B cell (primary cell): ENCODE measurements around the gene ZBTB16. TPM values are rescaled to one million over a fixed set of nuclear protein-coding genes. Genes with fewer than 3 reads are reported as not detected.

ENCODE experiments used
- ATAC-seq: fragments of 200-7000 bp; cut with Tn5 transposase; one replicate; pipeline ENCODE4 v1.10.0; 2021; ENCODE audit warnings: low read depth, mild to moderate bottlenecking, moderate number of reproducible peaks, moderate library complexity
- CTCF ChIA-PET: fragments of 350-600 bp; sonication (Branson Sonifier 250); formaldehyde crosslinking; loops from one replicate; lab custom pipeline; 2021; ENCODE audit warnings: antibody characterized with exemption, inconsistent platforms; lab: Charles Lee
- POLR2A ChIA-PET: fragments of 350-600 bp; sonication (Branson Sonifier 250); formaldehyde crosslinking; loops from one replicate; lab custom pipeline; 2021; ENCODE audit warnings: antibody characterized with exemption; lab: Charles Lee
- DNase-seq: peaks from one replicate; pipeline ENCODE4 v3.0.0; 2013
- H2AFZ ChIP-seq: 2 replicates; pipeline ENCODE4 v1.6.1; 2012; ENCODE audit warnings: mild to moderate bottlenecking, low read depth, low read length; ENCODE audit not compliant: insufficient read depth, poor library complexity, severe bottlenecking
- H3K27ac ChIP-seq, 2 donors: 1 replicate in 1 of 2; 2 replicates in 1 of 2; pipeline ENCODE4 v1.5.1; 2012 to 2013; ENCODE audit warnings: low read length in 2 of 2, mild to moderate bottlenecking in 2 of 2, moderate library complexity in 1 of 2
- H3K27me3 ChIP-seq, 4 experiments: fragments of 200-600 bp in 1 of 4; sonication (generic) in 1 of 4; replicated peaks in 1 of 4; 1 replicate in 2 of 4; 2 replicates in 2 of 4; pipeline versions ENCODE4 v1.6.1 to v1.7.0; 2013 to 2016; ENCODE audit warnings: low read length in 3 of 4, mild to moderate bottlenecking in 2 of 4, mixed read lengths in 1 of 4, moderate library complexity in 1 of 4; ENCODE audit not compliant: insufficient read depth in 4 of 4, control insufficient read depth in 3 of 4; ENCODE audit errors: control extremely low read depth in 1 of 4
- H3K36me3 ChIP-seq, 2 experiments: replicated peaks in 1 of 2; 1 replicate in 1 of 2; 2 replicates in 1 of 2; pipeline versions ENCODE4 v1.6.1 to v1.7.1; 2013; ENCODE audit warnings: low read length in 1 of 2; ENCODE audit not compliant: insufficient read depth in 2 of 2, control insufficient read depth in 1 of 2; ENCODE audit errors: control extremely low read depth in 1 of 2, extremely low read depth in 1 of 2
- H3K4me1 ChIP-seq, 2 donors: fragments of 200-600 bp in 1 of 2; sonication (generic) in 1 of 2; 1 replicate in 1 of 2; 2 replicates in 1 of 2; pipeline versions ENCODE4 v1.5.1 to v1.6.1; 2013 to 2017; ENCODE audit warnings: low read length in 2 of 2; ENCODE audit not compliant: control insufficient read depth in 2 of 2, insufficient read depth in 2 of 2
- H3K4me2 ChIP-seq: replicated peaks from 2 replicates; pipeline ENCODE3; 2012; ENCODE audit warnings: mild to moderate bottlenecking, low read depth, low read length; ENCODE audit not compliant: poor library complexity, severe bottlenecking
- H3K4me3 ChIP-seq, 5 experiments: fragments of 200-600 bp in 1 of 5; sonication (generic) in 1 of 5; 1 replicate in 3 of 5; 2 replicates in 2 of 5; pipeline versions ENCODE4 v1.5.1 to v1.7.0; 2011 to 2016; ENCODE audit warnings: low read length in 4 of 5, mild to moderate bottlenecking in 4 of 5, low read depth in 2 of 5, control low read depth in 1 of 5, moderate library complexity in 1 of 5; ENCODE audit not compliant: insufficient read depth in 1 of 5; ENCODE audit errors: control extremely low read depth in 1 of 5, extremely low read depth in 1 of 5
- H3K79me2 ChIP-seq: fragments of 200-600 bp; sonication (generic); one replicate; pipeline ENCODE4 v1.6.0; 2016; ENCODE audit warnings: low read length; ENCODE audit not compliant: control insufficient read depth, insufficient read depth
- H3K9ac ChIP-seq: fragments of 200-600 bp; sonication (generic); 2 replicates; pipeline ENCODE4 v1.6.1; 2017; ENCODE audit warnings: mild to moderate bottlenecking, low read length, moderate library complexity
- H3K9me3 ChIP-seq, 3 donors: one replicate each; pipeline versions ENCODE4 v1.6.1 to v1.7.1; 2013; ENCODE audit warnings: low read length in 2 of 3; ENCODE audit not compliant: control insufficient read depth in 2 of 3, insufficient read depth in 1 of 3; ENCODE audit errors: control extremely low read depth in 1 of 3
- H4K20me1 ChIP-seq: 2 replicates; pipeline ENCODE4 v1.6.0; 2012; ENCODE audit warnings: mild to moderate bottlenecking, low read length; ENCODE audit not compliant: insufficient read depth, control insufficient read depth, poor library complexity, severe bottlenecking
- H3K27ac Mint-ChIP-seq: one replicate; pipeline ENCODE4 v1.8.0; 2021; ENCODE audit warnings: mixed read lengths
- H3K27me3 Mint-ChIP-seq: one replicate; pipeline ENCODE4 v1.8.0; 2021; ENCODE audit warnings: mixed read lengths
- H3K4me1 Mint-ChIP-seq: one replicate; pipeline ENCODE4 v1.8.0; 2021; ENCODE audit warnings: mixed read lengths
- H3K4me3 Mint-ChIP-seq: one replicate; pipeline ENCODE4 v1.8.0; 2021; ENCODE audit warnings: mixed read lengths
- H3K9me3 Mint-ChIP-seq: one replicate; pipeline ENCODE4 v1.8.0; 2022; ENCODE audit warnings: mixed read lengths; ENCODE audit not compliant: insufficient read depth
- EZH2 ChIP-seq: IDR thresholded peaks from 2 replicates; pipeline ENCODE4 v1.6.1; 2012; ENCODE audit warnings: borderline replicate concordance, low read depth, mild to moderate bottlenecking, moderate library complexity, low read length; ENCODE audit not compliant: insufficient read depth, poor library complexity, severe bottlenecking
- WGBS: methylation state at CpG from one replicate; pipeline ENCODE4 v1.1.5; 2013; ENCODE audit warnings: missing lambda C conversion rate; ENCODE audit not compliant: insufficient coverage; 5-methylcytosine and 5-hydroxymethylcytosine counted together
- intact Hi-C: fragments of 100-400 bp; cut with micrococcal nuclease; formaldehyde crosslinking; loops from one replicate; pipeline ENCODE4 v1.10.0; 2022
- polyA plus RNA-seq: library from polyadenylated mRNA; depleted of rRNA; stranded (reverse); fragments of >200 nt; gene quantifications from 2 replicates; pipeline ENCODE4 v1.2.3, GENCODE V29; 2012
- total RNA-seq, 2 donors: library from RNA; stranded (reverse); fragments of 120-200 nt in 1 of 2; gene quantifications; 1 replicate in 1 of 2; 2 replicates in 1 of 2; pipeline versions ENCODE4 v1.2.3 to v1.2.4, GENCODE V29; 2013 to 2022
- TF ChIP-seq, protein P1 (sequence below): fragments of 200-600 bp; IDR thresholded peaks from one replicate; pipeline ENCODE4 v1.8.0; 2022; ENCODE audit warnings: antibody characterized with exemption, mild to moderate bottlenecking

ZBTB16 gene
- total and polyA plus RNA-seq, 2 donors (not counting 1 experiment from before 2014, with no cell fraction given) = 16.0 to 20.6 TPM

DNA sequence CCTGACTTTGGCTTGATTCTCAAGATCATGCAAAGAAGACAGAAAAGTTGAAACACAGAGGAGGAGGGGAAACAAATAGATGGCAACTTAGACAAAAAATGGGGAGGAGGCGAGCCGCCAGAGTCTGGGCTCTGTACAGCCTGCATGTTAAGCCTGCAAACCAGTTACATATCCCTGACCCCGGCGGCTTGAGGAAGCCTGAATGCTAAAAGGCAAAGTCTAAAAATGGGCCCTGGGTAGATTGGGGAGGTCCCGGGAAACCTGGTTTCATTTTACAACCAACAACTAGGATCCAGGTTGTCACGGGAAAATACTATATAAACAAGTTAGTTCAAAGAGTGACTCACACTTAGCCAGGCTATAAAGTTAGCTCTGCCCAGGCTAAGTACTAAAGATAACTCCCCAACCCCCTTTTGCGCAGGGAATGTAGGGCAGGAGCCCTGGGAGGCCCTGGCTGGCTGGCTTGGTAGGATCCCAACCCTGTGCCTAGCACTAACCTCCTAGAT, 18.8 kb upstream of the ZBTB16 start:
- intact Hi-C loops = no loop called here
- WGBS = 94% methylated on average over 6 of the region's 7 CpGs
- Mint-ChIP-seq H3K27ac (no peak overlapping the region), H3K4me3 (no peak overlapping the region), H3K9me3 (no peaks in the 10 kb centered on the region), H3K4me1 (peaks cover 11% of the 10 kb centered on the region), H3K27me3 (peaks cover 8% of the 10 kb centered on the region)
- ChIA-PET POLR2A (no interaction called here), CTCF (interaction anchor here (1.3 kb wide), 1 partner anchor 221 kb away, joined by 3 read pairs; no protein-coding TSS in a partner anchor)
- H3K79me2 ChIP-seq = no peaks in the 10 kb centered on the region
- H3K9ac ChIP-seq = no peak overlapping the region
- no peaks in the 10 kb centered on the region for H4K20me1 ChIP-seq
- no peak overlapping the region for H3K4me2 ChIP-seq
- no peak overlapping the region for H2AFZ ChIP-seq
- no peak for ATAC-seq
- H3K27ac ChIP-seq = no peak overlapping the region
- no peak for TF ChIP-seq EZH2
- TF ChIP-seq, protein P1, sequence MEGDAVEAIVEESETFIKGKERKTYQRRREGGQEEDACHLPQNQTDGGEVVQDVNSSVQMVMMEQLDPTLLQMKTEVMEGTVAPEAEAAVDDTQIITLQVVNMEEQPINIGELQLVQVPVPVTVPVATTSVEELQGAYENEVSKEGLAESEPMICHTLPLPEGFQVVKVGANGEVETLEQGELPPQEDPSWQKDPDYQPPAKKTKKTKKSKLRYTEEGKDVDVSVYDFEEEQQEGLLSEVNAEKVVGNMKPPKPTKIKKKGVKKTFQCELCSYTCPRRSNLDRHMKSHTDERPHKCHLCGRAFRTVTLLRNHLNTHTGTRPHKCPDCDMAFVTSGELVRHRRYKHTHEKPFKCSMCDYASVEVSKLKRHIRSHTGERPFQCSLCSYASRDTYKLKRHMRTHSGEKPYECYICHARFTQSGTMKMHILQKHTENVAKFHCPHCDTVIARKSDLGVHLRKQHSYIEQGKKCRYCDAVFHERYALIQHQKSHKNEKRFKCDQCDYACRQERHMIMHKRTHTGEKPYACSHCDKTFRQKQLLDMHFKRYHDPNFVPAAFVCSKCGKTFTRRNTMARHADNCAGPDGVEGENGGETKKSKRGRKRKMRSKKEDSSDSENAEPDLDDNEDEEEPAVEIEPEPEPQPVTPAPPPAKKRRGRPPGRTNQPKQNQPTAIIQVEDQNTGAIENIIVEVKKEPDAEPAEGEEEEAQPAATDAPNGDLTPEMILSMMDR = no peak
- no peaks in the 10 kb centered on the region for H3K36me3 ChIP-seq
- no peaks in the 10 kb centered on the region for H3K9me3 ChIP-seq
- H3K4me3 ChIP-seq = no peak overlapping the region
- peaks cover 0 to 12% of the 10 kb centered on the region in 2 donors for H3K4me1 ChIP-seq
- DNase-seq = no peak
- H3K27me3 ChIP-seq = peaks cover 0 to 13% (median 0%) of the 10 kb centered on the region in 4 experiments

DNA sequence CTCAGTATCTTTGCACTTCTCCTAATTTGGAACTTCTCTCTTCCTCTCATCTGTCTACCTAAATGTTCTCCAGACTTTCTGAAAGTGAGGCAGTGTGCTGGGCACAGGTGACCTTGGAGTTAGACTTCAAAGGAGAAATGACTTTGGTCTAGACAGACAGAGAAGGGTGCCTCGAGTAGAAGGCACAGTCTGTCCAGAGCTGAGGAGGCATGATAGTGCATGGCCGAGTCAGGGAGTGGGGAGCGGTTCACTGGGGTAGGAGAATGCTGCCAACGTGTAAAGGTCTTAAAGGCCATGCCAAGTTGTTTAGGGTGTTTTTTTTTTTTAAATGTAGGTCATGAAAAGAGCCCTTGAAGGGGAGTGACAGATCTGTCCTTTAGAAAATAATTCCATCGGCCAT, 17.3 kb upstream of the ZBTB16 start:
- Histone ChIP-seq H3K27ac (no peak overlapping the region), H4K20me1 (no peaks in the 10 kb centered on the region), H3K4me1 (peaks cover 0 to 3% of the 10 kb centered on the region in 2 donors), H3K9me3 (no peaks in the 10 kb centered on the region), H3K9ac (no peak overlapping the region), H3K27me3 (peaks cover 0 to 5% (median 0%) of the 10 kb centered on the region in 4 experiments), H3K4me2 (no peak overlapping the region), H3K36me3 (no peaks in the 10 kb centered on the region), H3K79me2 (no peaks in the 10 kb centered on the region), H2AFZ (no peak overlapping the region), H3K4me3 (no peak overlapping the region)
- 75% methylated on average over 4 of the region's 5 CpGs for WGBS
- Mint-ChIP-seq H3K4me3 (no peak overlapping the region), H3K27me3 (peaks cover 4% of the 10 kb centered on the region), H3K9me3 (no peaks in the 10 kb centered on the region), H3K27ac (no peak overlapping the region), H3K4me1 (peaks cover 7% of the 10 kb centered on the region)
- DNase-seq = no peak
- ChIA-PET POLR2A (interaction anchor here (0.7 kb wide), 1 partner anchor 57 kb away, joined by 3 read pairs; no protein-coding TSS in a partner anchor), CTCF (interaction anchor here (4.0 kb wide), 1 partner anchor 219 kb away, joined by 35 read pairs; no protein-coding TSS in a partner anchor)
- TF ChIP-seq, protein P1 = no peak
- TF ChIP-seq EZH2 = no peak
- intact Hi-C loops = no loop called here
- no peak for ATAC-seq
